IMR-90 (cell line): Measurements from ENCODE around the gene ANGPTL1. TPM values are rescaled to one million over a fixed set of nuclear protein-coding genes. Genes with fewer than 3 reads are reported as not detected.

ENCODE experiments used
- ATAC-seq: fragments of 200-7000 bp; cut with Tn5 transposase; 2 replicates; pipeline ENCODE4 v1.9.1; 2020; ENCODE audit warnings: low read depth, mild to moderate bottlenecking, moderate library complexity
- BruUV-seq: library from RNA; stranded (reverse); fragments of 400-500 nt; replicated peaks from 2 replicates; lab custom pipeline; 2021; lab: Mats Ljungman, UMichigan
- CTCF ChIA-PET: fragments of 300-600 bp; formaldehyde crosslinking; extraction: SDS; loops from one replicate; lab custom pipeline; 2021; ENCODE audit warnings: antibody characterized with exemption; lab: Yijun Ruan, JAX
- POLR2A ChIA-PET: fragments of 300-600 bp; sonication (Branson Sonifier 250); formaldehyde crosslinking; loops from one replicate; lab custom pipeline; 2022; ENCODE audit warnings: antibody characterized with exemption; ENCODE audit not compliant: unreplicated experiment; lab: Charles Lee
- DNase-seq: peaks from one replicate; pipeline ENCODE4 v3.0.0; 2013
- H2AFZ ChIP-seq: replicated peaks from 2 replicates; pipeline ENCODE3; 2013; ENCODE audit warnings: low read length, mild to moderate bottlenecking; ENCODE audit not compliant: poor library complexity
- H2AK5ac ChIP-seq: 2 replicates; pipeline ENCODE4 v1.6.1; 2013; ENCODE audit warnings: low read depth, low read length, inconsistent platforms
- H2AK9ac ChIP-seq: replicated peaks from 2 replicates; pipeline ENCODE3; 2013; ENCODE audit warnings: mild to moderate bottlenecking, low read depth, low read length, moderate library complexity; ENCODE audit not compliant: poor library complexity
- H2BK120ac ChIP-seq: 2 replicates; pipeline ENCODE4 v1.6.1; 2013; ENCODE audit warnings: low read depth, low read length, inconsistent platforms
- H2BK15ac ChIP-seq: 3 replicates; pipeline ENCODE4 v1.6.1; 2013; ENCODE audit warnings: low read depth, low read length, inconsistent platforms
- H2BK20ac ChIP-seq: 2 replicates; pipeline ENCODE4 v1.6.1; 2013; ENCODE audit warnings: low read depth, mild to moderate bottlenecking, inconsistent platforms, low read length, moderate library complexity
- H2BK5ac ChIP-seq: 2 replicates; pipeline ENCODE4 v1.6.1; 2013; ENCODE audit warnings: mild to moderate bottlenecking, low read depth, low read length, inconsistent platforms; ENCODE audit not compliant: poor library complexity, severe bottlenecking
- H3K14ac ChIP-seq: replicated peaks from 2 replicates; pipeline ENCODE4 v1.6.1; 2013; ENCODE audit warnings: low read depth, low read length, inconsistent platforms
- H3K18ac ChIP-seq: 2 replicates; pipeline ENCODE4 v1.6.1; 2013; ENCODE audit warnings: low read depth, low read length, control low read depth
- H3K23ac ChIP-seq: 2 replicates; pipeline ENCODE4 v1.6.1; 2013; ENCODE audit warnings: low read depth, low read length, inconsistent platforms
- H3K27ac ChIP-seq: 2 replicates; pipeline ENCODE4 v1.5.1; 2013; ENCODE audit warnings: mild to moderate bottlenecking, control low read depth, low read length; ENCODE audit not compliant: insufficient read depth
- H3K27me3 ChIP-seq: 2 replicates; pipeline ENCODE4 v1.6.1; 2013; ENCODE audit warnings: low read length; ENCODE audit not compliant: control insufficient read depth, insufficient read depth
- H3K36me3 ChIP-seq: 2 replicates; pipeline ENCODE4 v1.6.1; 2013; ENCODE audit warnings: low read length, mixed read lengths; ENCODE audit not compliant: control insufficient read depth, insufficient read depth
- H3K4ac ChIP-seq: 2 replicates; pipeline ENCODE4 v1.6.1; 2013; ENCODE audit warnings: low read depth, low read length, inconsistent platforms
- H3K4me1 ChIP-seq: 2 replicates; pipeline ENCODE4 v1.6.1; 2013; ENCODE audit warnings: low read length, mixed read lengths; ENCODE audit not compliant: control insufficient read depth, insufficient read depth
- H3K4me2 ChIP-seq: 2 replicates; pipeline ENCODE4 v1.6.1; 2013; ENCODE audit warnings: low read depth, mild to moderate bottlenecking, control low read depth, low read length, moderate library complexity
- H3K4me3 ChIP-seq: 2 replicates; pipeline ENCODE4 v1.5.1; 2013; ENCODE audit warnings: low read depth, mild to moderate bottlenecking, control low read depth, low read length, moderate library complexity; ENCODE audit not compliant: insufficient read depth
- H3K56ac ChIP-seq: 2 replicates; pipeline ENCODE4 v1.6.1; 2013; ENCODE audit warnings: low read length, inconsistent platforms; ENCODE audit not compliant: insufficient read depth; ENCODE audit errors: extremely low read depth
- H3K79me1 ChIP-seq, 2 experiments: 2 replicates each; pipeline ENCODE4 v1.6.1; 2013; ENCODE audit warnings: low read length in 2 of 2, inconsistent platforms in 1 of 2, low read depth in 1 of 2
- H3K9ac ChIP-seq: 2 replicates; pipeline ENCODE4 v1.6.1; 2013; ENCODE audit warnings: low read depth, low read length, control low read depth
- H3K9me1 ChIP-seq: 2 replicates; pipeline ENCODE4 v1.6.1; 2013; ENCODE audit warnings: low read length, inconsistent platforms; ENCODE audit not compliant: insufficient read depth
- H3K9me3 ChIP-seq: 2 replicates; pipeline ENCODE4 v1.6.1; 2013; ENCODE audit warnings: low read length; ENCODE audit not compliant: control insufficient read depth, insufficient read depth
- H4K20me1 ChIP-seq: 2 replicates; pipeline ENCODE4 v1.6.1; 2013; ENCODE audit warnings: low read length, inconsistent platforms; ENCODE audit not compliant: insufficient read depth
- H4K5ac ChIP-seq: 2 replicates; pipeline ENCODE4 v1.6.1; 2013; ENCODE audit warnings: mild to moderate bottlenecking, low read depth, low read length, control low read depth
- H4K8ac ChIP-seq, 2 experiments: 2 replicates each; pipeline ENCODE4 v1.6.1; 2013; ENCODE audit warnings: low read depth in 2 of 2, low read length in 2 of 2, control low read depth in 1 of 2, inconsistent platforms in 1 of 2
- H4K91ac ChIP-seq: 2 replicates; pipeline ENCODE4 v1.6.1; 2013; ENCODE audit warnings: low read depth, low read length, inconsistent platforms; ENCODE audit not compliant: insufficient read depth
- CEBPB ChIP-seq: IDR thresholded peaks from 2 replicates; pipeline ENCODE4 v1.6.1; 2012; ENCODE audit warnings: low read depth, low read length, improper control_type of control experiment
- RFX5 ChIP-seq: IDR thresholded peaks from 2 replicates; pipeline ENCODE4 v1.8.0; 2012; ENCODE audit warnings: low read depth, mild to moderate bottlenecking, low read length, moderate library complexity
- WGBS, 2 experiments: methylation state at CpG; one replicate each; pipeline versions ENCODE4 v1.1.5 to v1.1.7; 2013; ENCODE audit warnings: missing lambda C conversion rate in 2 of 2; ENCODE audit not compliant: insufficient read length in 1 of 2; ENCODE audit errors: extremely low coverage in 2 of 2; 5-methylcytosine and 5-hydroxymethylcytosine counted together
- dilution Hi-C: fragments of 300-500 bp; cut with HindIII; formaldehyde crosslinking; loops from one replicate; pipeline ENCODE4 v1.14.3; 2018; ENCODE audit warnings: low sequenced_read_pairs; ENCODE audit not compliant: unreplicated experiment
- in situ Hi-C: fragments of 300-500 bp; cut with MboI; formaldehyde crosslinking; loops from 3 replicates; pipeline ENCODE4 v1.14.3; 2019; ENCODE audit warnings: low sequenced_read_pairs, inconsistent platforms, mixed read lengths
- intact Hi-C: fragments of 100-400 bp; cut with micrococcal nuclease; formaldehyde crosslinking; loops from 2 replicates; pipeline ENCODE4 v1.10.0; 2022
- polyA plus RNA-seq, 3 experiments: library from polyadenylated mRNA; depleted of rRNA; stranded (reverse); fragments of >200 nt; gene quantifications; 2 replicates each; pipeline ENCODE4 v1.2.3, GENCODE V29; 2012; ENCODE audit warnings: low replicate concordance in 1 of 3
- total RNA-seq: library from RNA; depleted of rRNA; stranded (reverse); fragments of >200 nt; gene quantifications from 2 replicates; pipeline ENCODE4 v1.2.3, GENCODE V29; 2012

Gene ANGPTL1
- total and polyA plus RNA-seq, 2 of the 4 experiments (the other 2 are of a cell fraction), result under 0.01 to 0.03 TPM

- no peak overlapping the region for H3K4me3 ChIP-seq
- H4K5ac ChIP-seq, result no peak overlapping the region
- peak overlapping the region; percentile 13; the same call in 1 of the 2 replicates for H3K4me2 ChIP-seq
- dilution Hi-C loops (no loop called here), intact Hi-C loops (loop anchor here (5.0 kb wide), 1 partner anchor 327 kb away; no protein-coding TSS in a partner anchor), in situ Hi-C loops (no loop called here)
- no peak overlapping the region for H3K4ac ChIP-seq
- no peak overlapping the region for H2BK120ac ChIP-seq
- H4K20me1 ChIP-seq, result no peaks in the 10 kb centered on the region
- no peak overlapping the region for H3K27ac ChIP-seq
- H2AK5ac ChIP-seq, result no peak overlapping the region
- H3K79me1 ChIP-seq, result peaks cover 6 to 10% of the 10 kb centered on the region in 2 experiments; a peak in 2 of 4 replicates
- no peak overlapping the region for H4K91ac ChIP-seq
- no peak overlapping the region for H2AK9ac ChIP-seq
- TF ChIP-seq CEBPB (peak; percentile 81), RFX5 (no peak)
- H2BK5ac ChIP-seq, result no peak overlapping the region
- no peaks in the 10 kb centered on the region for H3K27me3 ChIP-seq
- no peak overlapping the region for H2BK20ac ChIP-seq
- no TSS peak for BruUV-seq
- ChIA-PET CTCF (no interaction called here), POLR2A (no interaction called here)
- H3K18ac ChIP-seq, result no peak overlapping the region
- peaks cover 6% of the 10 kb centered on the region for H3K36me3 ChIP-seq
- peak; percentile 63 for DNase-seq
- no peak overlapping the region for H3K23ac ChIP-seq
- WGBS, 2 experiments, result no CpG with 5 or more reads among the region's 3 CpGs
- H3K9ac ChIP-seq, result no peak overlapping the region
- no peaks in the 10 kb centered on the region for H3K9me3 ChIP-seq
- no peak overlapping the region for H4K8ac ChIP-seq
- peak; percentile 48 for ATAC-seq
- no peak overlapping the region for H3K56ac ChIP-seq
- H3K14ac ChIP-seq, result no peak overlapping the region
- H2AFZ ChIP-seq, result no peak overlapping the region
- H2BK15ac ChIP-seq, result no peak overlapping the region
- H3K4me1 ChIP-seq, result peaks cover 5% of the 10 kb centered on the region
- H3K9me1 ChIP-seq, result peaks cover 7% of the 10 kb centered on the region; the same call in 1 of the 2 replicates
Observed at GRCh38 chr1:178869119-178869697, 1.7 kb downstream of the ANGPTL1 start.
